ENCODE measurements around the gene CLEC4C. TPM values are rescaled to one million over a fixed set of nuclear protein-coding genes. Genes with fewer than 3 reads are reported as not detected.

CLEC4C gene
- total and polyA plus RNA-seq, 2 donors (not counting 1 experiment from before 2014, with no cell fraction given): 0.39 to 1.4 TPM

- H4K20me1 ChIP-seq (ENCODE audit: control insufficient read depth, insufficient read depth, low read length, poor library complexity, severe bottlenecking): no peaks in the 10 kb centered on the region
- Mint-ChIP-seq H3K27me3 (peaks cover 10% of the 10 kb centered on the region), H3K9me3 (ENCODE audit: insufficient read depth) (no peaks in the 10 kb centered on the region), H3K4me1 (no peaks in the 10 kb centered on the region), H3K4me3 (no peak overlapping the region), H3K27ac (no peak overlapping the region)
- DNase-seq: no peak
- POLR2A ChIA-PET: no interaction called here
- no peak overlapping the region for H2AFZ ChIP-seq (ENCODE audit: insufficient read depth, low read depth, low read length, poor library complexity, severe bottlenecking)
- H3K9me3 ChIP-seq (ENCODE audit: control extremely low read depth in 1 of 3, control insufficient read depth in 2 of 3, insufficient read depth in 1 of 3, low read length in 2 of 3): no peaks in the 10 kb centered on the region
- no peaks in the 10 kb centered on the region for H3K36me3 ChIP-seq (replicated peaks in 1 of 2; ENCODE audit: control extremely low read depth in 1 of 2, control insufficient read depth in 1 of 2, extremely low read depth in 1 of 2, insufficient read depth in 2 of 2, low read length in 1 of 2)
- H3K27me3 ChIP-seq (replicated peaks in 1 of 4; ENCODE audit: control extremely low read depth in 1 of 4, control insufficient read depth in 3 of 4, insufficient read depth in 4 of 4, low read length in 3 of 4): no peaks in the 10 kb centered on the region
- TF ChIP-seq EZH2 (IDR thresholded peaks at IDR 0.05; ENCODE audit: borderline replicate concordance, insufficient read depth, low read depth, low read length, poor library complexity, severe bottlenecking) (no peak), CTCF (IDR thresholded peaks at IDR 0.05) (no peak)
- H3K79me2 ChIP-seq (ENCODE audit: control insufficient read depth, insufficient read depth, low read length): no peaks in the 10 kb centered on the region
- no peak overlapping the region for H3K27ac ChIP-seq (ENCODE audit: low read length in 2 of 2)
- no peak overlapping the region for H3K4me2 ChIP-seq (replicated peaks; ENCODE audit: low read depth, low read length, poor library complexity, severe bottlenecking)
- intact Hi-C loops (cut with micrococcal nuclease): no loop called here
- no peak overlapping the region for H3K4me3 ChIP-seq (ENCODE audit: control extremely low read depth in 1 of 5, extremely low read depth in 1 of 5, insufficient read depth in 1 of 5, low read depth in 2 of 5, low read length in 4 of 5)
- CTCF ChIA-PET: interaction anchor here (0.7 kb wide), 1 partner anchor 156 kb away, joined by 4 read pairs; no protein-coding TSS in a partner anchor
- 7% methylated on average over 3 of the region's 4 CpGs for WGBS (ENCODE audit: insufficient coverage)
- ATAC-seq (ENCODE audit: low read depth): no peak
- H3K4me1 ChIP-seq (ENCODE audit: control insufficient read depth in 2 of 2, insufficient read depth in 2 of 2, low read length in 2 of 2): no peaks in the 10 kb centered on the region
- no peak overlapping the region for H3K9ac ChIP-seq (ENCODE audit: low read length)
Measured at GRCh38 chr12:7729746-7730145, 17.4 kb downstream of the CLEC4C start.

- DNase-seq (no peak), ATAC-seq (ENCODE audit: low read depth) (no peak)
- H3K9me3 Mint-ChIP-seq (ENCODE audit: insufficient read depth): no peaks in the 10 kb centered on the region
- Histone ChIP-seq H3K4me1 (ENCODE audit: control insufficient read depth in 2 of 2, insufficient read depth in 2 of 2, low read length in 2 of 2) (no peaks in the 10 kb centered on the region), H2AFZ (ENCODE audit: insufficient read depth, low read depth, low read length, poor library complexity, severe bottlenecking) (no peak overlapping the region), H3K9ac (ENCODE audit: low read length) (no peak overlapping the region), H3K4me2 (replicated peaks; ENCODE audit: low read depth, low read length, poor library complexity, severe bottlenecking) (no peak overlapping the region), H3K79me2 (ENCODE audit: control insufficient read depth, insufficient read depth, low read length) (no peaks in the 10 kb centered on the region), H3K27me3 (replicated peaks in 1 of 4; ENCODE audit: control extremely low read depth in 1 of 4, control insufficient read depth in 3 of 4, insufficient read depth in 4 of 4, low read length in 3 of 4) (no peaks in the 10 kb centered on the region), H3K36me3 (replicated peaks in 1 of 2; ENCODE audit: control extremely low read depth in 1 of 2, control insufficient read depth in 1 of 2, extremely low read depth in 1 of 2, insufficient read depth in 2 of 2, low read length in 1 of 2) (no peaks in the 10 kb centered on the region), H4K20me1 (ENCODE audit: control insufficient read depth, insufficient read depth, low read length, poor library complexity, severe bottlenecking) (no peaks in the 10 kb centered on the region), H3K9me3 (ENCODE audit: control extremely low read depth in 1 of 3, control insufficient read depth in 2 of 3, insufficient read depth in 1 of 3, low read length in 2 of 3) (peaks cover 0 to 1% (median 0%) of the 10 kb centered on the region in 3 donors), H3K27ac (ENCODE audit: low read length in 2 of 2) (no peak overlapping the region), H3K4me3 (ENCODE audit: control extremely low read depth in 1 of 5, extremely low read depth in 1 of 5, insufficient read depth in 1 of 5, low read depth in 2 of 5, low read length in 4 of 5) (no peak overlapping the region)
- H3K4me3 Mint-ChIP-seq: no peak overlapping the region
- WGBS (ENCODE audit: insufficient coverage): 89% methylated on average over 2 of the region's 3 CpGs
- peaks cover 3% of the 10 kb centered on the region for H3K27me3 Mint-ChIP-seq
- TF ChIP-seq CTCF (IDR thresholded peaks at IDR 0.05): no peak
- TF ChIP-seq EZH2 (IDR thresholded peaks at IDR 0.05; ENCODE audit: borderline replicate concordance, insufficient read depth, low read depth, low read length, poor library complexity, severe bottlenecking): no peak
- H3K4me1 Mint-ChIP-seq: no peaks in the 10 kb centered on the region
- H3K27ac Mint-ChIP-seq: no peak overlapping the region
- intact Hi-C loops (cut with micrococcal nuclease): no loop called here
- ChIA-PET CTCF (no interaction called here), POLR2A (no interaction called here)
Measured at GRCh38 chr12:7723926-7724325, 23.2 kb downstream of the CLEC4C start.

All from B cell (primary cell).